WERI-Rb-1 (cell line): ENCODE measurements around the gene PHC2.
A peak's percentile ranks its signal among the peaks of the same experiment; 100 is the strongest.

Source experiments
- DNase-seq: peaks from one replicate; pipeline ENCODE4 v3.0.0-alpha.2; 2020
- H3K27ac ChIP-seq: fragments of 250-450 bp; sonication (Bioruptor Pico); 2 replicates; pipeline ENCODE4 v1.5.1; 2020; ENCODE audit warnings: mild to moderate bottlenecking, moderate library complexity
- H3K27me3 ChIP-seq: fragments of 250-450 bp; sonication (Bioruptor Pico); 2 replicates; pipeline ENCODE4 v1.5.1; 2021; ENCODE audit warnings: mild to moderate bottlenecking, low read depth, moderate library complexity; ENCODE audit not compliant: insufficient read depth, severe bottlenecking
- H3K36me3 ChIP-seq: fragments of 250-450 bp; sonication (Bioruptor Pico); 2 replicates; pipeline ENCODE4 v1.5.1; 2020; ENCODE audit warnings: mild to moderate bottlenecking, moderate library complexity
- H3K4me3 ChIP-seq: 2 replicates; pipeline ENCODE4 v1.5.1; 2011; ENCODE audit warnings: low read depth, mild to moderate bottlenecking, control low read depth, low read length
- H3K9me3 ChIP-seq: fragments of 250-450 bp; sonication (Bioruptor Pico); 2 replicates; pipeline ENCODE4 v1.5.1; 2021; ENCODE audit warnings: mild to moderate bottlenecking, moderate library complexity; ENCODE audit not compliant: severe bottlenecking
- CTCF ChIP-seq: IDR thresholded peaks from 2 replicates; pipeline ENCODE4 v1.5.1; 2011; ENCODE audit warnings: low read depth, mild to moderate bottlenecking, control low read depth, inconsistent platforms, low read length

The PHC2 gene

GRCh38 chr1:33373606-33374005 lies 57.3 kb downstream of the PHC2 start:
- TF ChIP-seq CTCF: no peak
- Histone ChIP-seq H3K27ac (no peak overlapping the region), H3K36me3 (no peaks in the 10 kb centered on the region; the same call in none of the 2 replicates), H3K4me3 (no peak overlapping the region), H3K27me3 (no peaks in the 10 kb centered on the region), H3K9me3 (no peaks in the 10 kb centered on the region)
- DNase-seq: no peak

DNA sequence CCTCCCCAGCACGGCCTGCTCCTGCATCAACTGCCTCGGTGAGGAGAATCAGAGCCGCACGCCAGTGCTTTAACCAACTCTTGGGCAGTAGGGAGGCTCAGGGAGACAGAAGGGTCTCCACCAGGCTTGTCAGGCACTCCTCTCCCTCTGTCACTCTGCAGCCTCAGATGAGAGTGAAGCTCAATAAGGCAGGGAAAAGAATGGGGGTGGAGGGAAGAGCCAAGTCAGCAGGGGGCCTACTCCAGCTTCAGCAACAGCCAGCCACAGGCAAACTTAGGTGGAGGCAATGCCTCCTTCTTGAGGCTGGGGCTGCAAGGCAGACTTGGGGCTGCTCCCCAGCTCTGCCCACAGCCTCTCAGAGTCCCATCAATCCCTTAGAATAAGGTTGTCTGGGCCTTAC lies 58.2 kb downstream of the PHC2 start:
- H3K4me3 ChIP-seq: no peak overlapping the region
- no peaks in the 10 kb centered on the region for H3K27me3 ChIP-seq
- DNase-seq: no peak
- peak; percentile 32; the same call in 1 of the 2 replicates for TF ChIP-seq CTCF
- H3K36me3 ChIP-seq: no peaks in the 10 kb centered on the region; the same call in none of the 2 replicates
- H3K9me3 ChIP-seq: no peaks in the 10 kb centered on the region
- H3K27ac ChIP-seq: no peak overlapping the region

GRCh38 chr1:33372162-33372561 lies 58.7 kb downstream of the PHC2 start:
- Histone ChIP-seq H3K9me3 (no peaks in the 10 kb centered on the region), H3K27me3 (no peaks in the 10 kb centered on the region)

DNA sequence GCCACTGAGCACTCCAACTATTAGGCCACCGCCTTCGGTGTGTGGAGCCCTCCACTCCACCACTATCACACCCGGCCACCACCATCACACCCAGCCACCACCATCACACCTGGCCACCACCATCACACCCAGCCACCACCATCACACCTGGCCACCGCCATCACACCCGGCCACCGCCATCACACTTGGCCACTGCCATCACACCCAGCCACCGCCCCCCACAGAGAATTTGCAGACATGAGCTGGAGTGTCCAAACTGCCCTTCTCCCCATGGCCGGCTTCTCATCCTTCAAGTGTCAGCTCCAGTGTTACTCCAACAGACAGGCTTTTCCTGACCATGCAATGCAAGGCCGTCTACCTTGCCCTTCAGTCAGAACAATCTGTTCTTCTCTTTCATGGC lies 59.6 kb downstream of the PHC2 start:
- Histone ChIP-seq H3K9me3 (no peaks in the 10 kb centered on the region), H3K4me3 (no peak overlapping the region), H3K36me3 (peaks cover 5% of the 10 kb centered on the region), H3K27ac (no peak overlapping the region), H3K27me3 (no peaks in the 10 kb centered on the region)
- TF ChIP-seq CTCF: no peak
- DNase-seq: no peak

More at GRCh38 chr1:33372162-33372561, 58.7 kb downstream of the PHC2 start:
- Histone ChIP-seq H3K36me3 (no peaks in the 10 kb centered on the region; the same call in none of the 2 replicates), H3K27ac (no peak overlapping the region), H3K4me3 (no peak overlapping the region)
- no peak for TF ChIP-seq CTCF
- no peak for DNase-seq

- no peak for TF ChIP-seq CTCF
- DNase-seq: no peak
- H3K9me3 ChIP-seq: no peaks in the 10 kb centered on the region
- no peaks in the 10 kb centered on the region for H3K27me3 ChIP-seq
- H3K27ac ChIP-seq: no peak overlapping the region
- H3K36me3 ChIP-seq: peaks cover 5% of the 10 kb centered on the region
- H3K4me3 ChIP-seq: no peak overlapping the region
Observed at GRCh38 chr1:33370827-33371226, 60.1 kb downstream of the PHC2 start.

- Histone ChIP-seq H3K4me3 (no peak overlapping the region), H3K27ac (no peak overlapping the region), H3K27me3 (no peaks in the 10 kb centered on the region), H3K9me3 (no peaks in the 10 kb centered on the region), H3K36me3 (peaks cover 5% of the 10 kb centered on the region)
- TF ChIP-seq CTCF: no peak
- DNase-seq: no peak
Observed at GRCh38 chr1:33370301-33370700, 60.6 kb downstream of the PHC2 start.
